ENCODE measurements around the gene UBXN1.
"Not testable (repeated sequence)": the region's sequence is repeated elsewhere in the genome, so short reads cannot be mapped to it uniquely, and the experiment has no call there.

The UBXN1 gene

GRCh38 chr11:62705413-62705812 is 26.5 kb upstream of the UBXN1 start:
- H3K27me3 ChIP-seq (ENCODE audit: insufficient read depth, low read length): no peaks in the 10 kb centered on the region
- H3K9me3 ChIP-seq (ENCODE audit: low read length): no peaks in the 10 kb centered on the region
- no peak overlapping the region for H2AFZ ChIP-seq (ENCODE audit: low read depth, low read length)
- H3K4me1 ChIP-seq (ENCODE audit: insufficient read depth, low read length): peaks cover 38% of the 10 kb centered on the region
- H3K36me3 ChIP-seq (ENCODE audit: insufficient read depth, low read length): peaks cover 37% of the 10 kb centered on the region
- H3K4me3 ChIP-seq (ENCODE audit: low read length): peak overlapping the region; percentile 74

- Histone ChIP-seq H3K4me1 (ENCODE audit: insufficient read depth, low read length) (peaks cover 28% of the 10 kb centered on the region), H3K36me3 (ENCODE audit: insufficient read depth, low read length) (peaks cover 39% of the 10 kb centered on the region)
- not testable (repeated sequence) for H3K27me3 ChIP-seq (ENCODE audit: insufficient read depth, low read length); H3K9me3 ChIP-seq (ENCODE audit: low read length); H3K4me3 ChIP-seq (ENCODE audit: low read length); H2AFZ ChIP-seq (ENCODE audit: low read depth, low read length)
Measured at GRCh38 chr11:62703921-62704320, 25.0 kb upstream of the UBXN1 start.

GRCh38 chr11:62702246-62702645 is 23.4 kb upstream of the UBXN1 start:
- Histone ChIP-seq H3K4me3 (ENCODE audit: low read length) (no peak overlapping the region), H3K36me3 (ENCODE audit: insufficient read depth, low read length) (peaks cover 41% of the 10 kb centered on the region)

GRCh38 chr11:62694455-62695167 is 15.7 kb upstream of the UBXN1 start:
- H2AFZ ChIP-seq (ENCODE audit: low read depth, low read length): no peak overlapping the region
- peaks cover 58% of the 10 kb centered on the region for H3K36me3 ChIP-seq (ENCODE audit: insufficient read depth, low read length)

More at GRCh38 chr11:62702246-62702645, 23.4 kb upstream of the UBXN1 start:
- peaks cover 17% of the 10 kb centered on the region for H3K4me1 ChIP-seq (ENCODE audit: insufficient read depth, low read length)
- no peaks in the 10 kb centered on the region for H3K27me3 ChIP-seq (ENCODE audit: insufficient read depth, low read length)
- H3K9me3 ChIP-seq (ENCODE audit: low read length): no peaks in the 10 kb centered on the region
- no peak overlapping the region for H2AFZ ChIP-seq (ENCODE audit: low read depth, low read length)

GRCh38 chr11:62693624-62694023 is 14.8 kb upstream of the UBXN1 start:
- not testable (repeated sequence) for H2AFZ ChIP-seq (ENCODE audit: low read depth, low read length); H3K4me1 ChIP-seq (ENCODE audit: insufficient read depth, low read length); H3K27me3 ChIP-seq (ENCODE audit: insufficient read depth, low read length); H3K4me3 ChIP-seq (ENCODE audit: low read length); H3K9me3 ChIP-seq (ENCODE audit: low read length)
- H3K36me3 ChIP-seq (ENCODE audit: insufficient read depth, low read length): peaks cover 57% of the 10 kb centered on the region

More at GRCh38 chr11:62694455-62695167, 15.7 kb upstream of the UBXN1 start:
- Histone ChIP-seq H3K4me1 (ENCODE audit: insufficient read depth, low read length) (no peaks in the 10 kb centered on the region), H3K4me3 (ENCODE audit: low read length) (no peak overlapping the region), H3K27me3 (ENCODE audit: insufficient read depth, low read length) (no peaks in the 10 kb centered on the region), H3K9me3 (ENCODE audit: low read length) (no peaks in the 10 kb centered on the region)

- Histone ChIP-seq H3K36me3 (ENCODE audit: insufficient read depth, low read length) (peaks cover 43% of the 10 kb centered on the region), H3K4me1 (ENCODE audit: insufficient read depth, low read length) (no peaks in the 10 kb centered on the region), H3K9me3 (ENCODE audit: low read length) (no peaks in the 10 kb centered on the region), H2AFZ (ENCODE audit: low read depth, low read length) (no peak within 1 kb of the TSS), H3K4me3 (ENCODE audit: low read length) (no peak within 1 kb of the TSS), H3K27me3 (ENCODE audit: insufficient read depth, low read length) (no peaks in the 10 kb centered on the region)
Measured at GRCh38 chr11:62689421-62690183, 10.7 kb upstream of the UBXN1 start, which contains the start of gene LRRN4CL. Gene LRRN4CL (minus strand): TSS chr11:62689530. CDS start chr11:62688508, 1,022 bp downstream.

GRCh38 chr11:62688491-62688890 is 9.6 kb upstream of the UBXN1 start:
- Histone ChIP-seq H3K4me1 (ENCODE audit: insufficient read depth, low read length) (no peaks in the 10 kb centered on the region), H2AFZ (ENCODE audit: low read depth, low read length) (no peak overlapping the region), H3K9me3 (ENCODE audit: low read length) (no peaks in the 10 kb centered on the region), H3K27me3 (ENCODE audit: insufficient read depth, low read length) (no peaks in the 10 kb centered on the region), H3K4me3 (ENCODE audit: low read length) (no peak overlapping the region), H3K36me3 (ENCODE audit: insufficient read depth, low read length) (peaks cover 36% of the 10 kb centered on the region)

GRCh38 chr11:62687508-62688396 is 8.9 kb upstream of the UBXN1 start:
- H3K4me1 ChIP-seq (ENCODE audit: insufficient read depth, low read length): no peaks in the 10 kb centered on the region
- H2AFZ ChIP-seq (ENCODE audit: low read depth, low read length): no peak overlapping the region
- no peaks in the 10 kb centered on the region for H3K27me3 ChIP-seq (ENCODE audit: insufficient read depth, low read length)
- H3K36me3 ChIP-seq (ENCODE audit: insufficient read depth, low read length): peaks cover 28% of the 10 kb centered on the region
- H3K9me3 ChIP-seq (ENCODE audit: low read length): no peaks in the 10 kb centered on the region
- H3K4me3 ChIP-seq (ENCODE audit: low read length): no peak overlapping the region

- Histone ChIP-seq H2AFZ (ENCODE audit: low read depth, low read length) (no peak overlapping the region), H3K4me3 (ENCODE audit: low read length) (no peak overlapping the region), H3K9me3 (ENCODE audit: low read length) (no peaks in the 10 kb centered on the region), H3K4me1 (ENCODE audit: insufficient read depth, low read length) (peaks cover 12% of the 10 kb centered on the region), H3K36me3 (ENCODE audit: insufficient read depth, low read length) (peaks cover 5% of the 10 kb centered on the region), H3K27me3 (ENCODE audit: insufficient read depth, low read length) (no peaks in the 10 kb centered on the region)
Measured at GRCh38 chr11:62682518-62682917, 3.6 kb upstream of the UBXN1 start.

GRCh38 chr11:62680825-62681240 is 2.0 kb upstream of the UBXN1 start:
- H2AFZ ChIP-seq (ENCODE audit: low read depth, low read length): peak overlapping the region; percentile 49

GRCh38 chr11:62678433-62678769 is 472 bp downstream of the UBXN1 start:
- Histone ChIP-seq H3K36me3 (ENCODE audit: insufficient read depth, low read length) (peaks cover 26% of the 10 kb centered on the region), H3K4me1 (ENCODE audit: insufficient read depth, low read length) (peaks cover 22% of the 10 kb centered on the region), H3K9me3 (ENCODE audit: low read length) (no peaks in the 10 kb centered on the region), H3K4me3 (ENCODE audit: low read length) (peak overlapping the region; percentile 79), H3K27me3 (ENCODE audit: insufficient read depth, low read length) (no peaks in the 10 kb centered on the region), H2AFZ (ENCODE audit: low read depth, low read length) (no peak overlapping the region)

More at GRCh38 chr11:62680825-62681240, 2.0 kb upstream of the UBXN1 start:
- Histone ChIP-seq H3K36me3 (ENCODE audit: insufficient read depth, low read length) (peaks cover 18% of the 10 kb centered on the region), H3K4me3 (ENCODE audit: low read length) (no peak overlapping the region), H3K4me1 (ENCODE audit: insufficient read depth, low read length) (peaks cover 22% of the 10 kb centered on the region), H3K27me3 (ENCODE audit: insufficient read depth, low read length) (no peaks in the 10 kb centered on the region), H3K9me3 (ENCODE audit: low read length) (no peaks in the 10 kb centered on the region)

GRCh38 chr11:62677714-62678113 is 1.2 kb downstream of the UBXN1 start:
- H2AFZ ChIP-seq (ENCODE audit: low read depth, low read length): no peak overlapping the region
- no peaks in the 10 kb centered on the region for H3K27me3 ChIP-seq (ENCODE audit: insufficient read depth, low read length)
- no peaks in the 10 kb centered on the region for H3K9me3 ChIP-seq (ENCODE audit: low read length)
- H3K4me1 ChIP-seq (ENCODE audit: insufficient read depth, low read length): peaks cover 22% of the 10 kb centered on the region
- peaks cover 32% of the 10 kb centered on the region for H3K36me3 ChIP-seq (ENCODE audit: insufficient read depth, low read length)
- H3K4me3 ChIP-seq (ENCODE audit: low read length): peak overlapping the region; percentile 79

GRCh38 chr11:62677156-62677555 is 1.7 kb downstream of the UBXN1 start:
- H3K4me3 ChIP-seq (ENCODE audit: low read length): peak overlapping the region; percentile 79
- H2AFZ ChIP-seq (ENCODE audit: low read depth, low read length): no peak overlapping the region
- peaks cover 32% of the 10 kb centered on the region for H3K36me3 ChIP-seq (ENCODE audit: insufficient read depth, low read length)
- no peaks in the 10 kb centered on the region for H3K27me3 ChIP-seq (ENCODE audit: insufficient read depth, low read length)
- H3K4me1 ChIP-seq (ENCODE audit: insufficient read depth, low read length): peaks cover 25% of the 10 kb centered on the region
- no peaks in the 10 kb centered on the region for H3K9me3 ChIP-seq (ENCODE audit: low read length)
